Choroid plexus epithelial cell (primary cell): Measurements from ENCODE around the gene ZMIZ1.

Source experiments
- DNase-seq: peaks from one replicate; pipeline ENCODE4 v3.0.0-alpha.2; 2010; ENCODE audit warnings: low read depth
- H3K4me3 ChIP-seq: 2 replicates; pipeline ENCODE4 v1.5.1; 2011; ENCODE audit warnings: low read depth, mild to moderate bottlenecking, control low read depth, low read length, moderate library complexity
- CTCF ChIP-seq: conservative IDR thresholded peaks from 2 replicates; pipeline ENCODE4 v1.5.1; 2011; ENCODE audit warnings: low read depth, mild to moderate bottlenecking, control low read depth, inconsistent platforms, low read length, moderate library complexity

Gene ZMIZ1

GRCh38 chr10:79053081-79053434 lies 15.7 kb upstream of the ZMIZ1 start:
- TF ChIP-seq CTCF, result no peak
- DNase-seq, result no peak
- H3K4me3 ChIP-seq, result no peak overlapping the region

- no peak overlapping the region for H3K4me3 ChIP-seq
- DNase-seq, result no peak
- no peak for TF ChIP-seq CTCF
These were observed 15.1 kb upstream of the ZMIZ1 start for GRCh38 chr10:79053481-79054202.

GRCh38 chr10:79054203-79055099 lies 14.3 kb upstream of the ZMIZ1 start:
- no peak for DNase-seq
- no peak overlapping the region for H3K4me3 ChIP-seq
- TF ChIP-seq CTCF, result no peak

- DNase-seq, result no peak
- TF ChIP-seq CTCF, result no peak
- no peak overlapping the region for H3K4me3 ChIP-seq
These were observed 13.5 kb upstream of the ZMIZ1 start for GRCh38 chr10:79055100-79055782.

GRCh38 chr10:79055892-79056291 lies 12.9 kb upstream of the ZMIZ1 start:
- no peak for TF ChIP-seq CTCF
- H3K4me3 ChIP-seq, result no peak overlapping the region
- DNase-seq, result no peak

GRCh38 chr10:79056361-79056735 lies 12.4 kb upstream of the ZMIZ1 start:
- TF ChIP-seq CTCF, result no peak
- H3K4me3 ChIP-seq, result no peak overlapping the region
- DNase-seq, result no peak
